Hepatocyte (in vitro differentiated cells): ENCODE data around the gene ZNF638.

ENCODE experiments used
- EZH2 ChIP-seq: fragments of 200-600 bp; sonication (generic); IDR thresholded peaks from 2 replicates; pipeline ENCODE4 v1.6.1; 2016; ENCODE audit warnings: antibody characterized with exemption, mild to moderate bottlenecking, borderline replicate concordance
- EZH2phosphoT487 ChIP-seq: fragments of 200-600 bp; sonication (generic); IDR thresholded peaks from one replicate; pipeline ENCODE4 v1.6.1; 2018; ENCODE audit warnings: antibody characterized with exemption, mild to moderate bottlenecking, low read depth, moderate library complexity; ENCODE audit not compliant: unreplicated experiment, severe bottlenecking
- TF ChIP-seq, protein P1 (sequence below): fragments of 200-600 bp; sonication (generic); IDR thresholded peaks from 2 replicates; pipeline ENCODE4 v1.5.1; 2016; ENCODE audit warnings: antibody characterized with exemption, mild to moderate bottlenecking; ENCODE audit not compliant: poor library complexity

DNA sequence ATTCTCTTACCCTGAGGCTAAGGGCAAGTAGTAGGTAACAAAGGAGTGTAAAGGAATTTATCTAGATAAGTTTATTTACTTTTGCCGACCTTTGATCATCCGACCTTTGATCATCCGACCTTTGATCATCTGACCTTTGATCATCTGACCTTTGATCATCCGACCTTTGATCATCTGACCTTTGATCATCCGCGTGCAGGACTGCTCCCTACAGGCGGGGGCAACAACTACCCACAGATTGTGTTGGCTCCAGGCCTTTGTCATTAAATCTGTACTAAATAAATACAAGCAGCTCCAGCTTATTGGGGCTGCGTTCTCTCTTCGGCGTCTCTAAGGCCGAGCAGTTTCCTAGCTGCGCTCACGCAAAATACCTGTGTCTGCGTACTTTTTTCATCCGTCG lies 56.6 kb downstream of the ZNF638 start:
- TF ChIP-seq, protein P1, sequence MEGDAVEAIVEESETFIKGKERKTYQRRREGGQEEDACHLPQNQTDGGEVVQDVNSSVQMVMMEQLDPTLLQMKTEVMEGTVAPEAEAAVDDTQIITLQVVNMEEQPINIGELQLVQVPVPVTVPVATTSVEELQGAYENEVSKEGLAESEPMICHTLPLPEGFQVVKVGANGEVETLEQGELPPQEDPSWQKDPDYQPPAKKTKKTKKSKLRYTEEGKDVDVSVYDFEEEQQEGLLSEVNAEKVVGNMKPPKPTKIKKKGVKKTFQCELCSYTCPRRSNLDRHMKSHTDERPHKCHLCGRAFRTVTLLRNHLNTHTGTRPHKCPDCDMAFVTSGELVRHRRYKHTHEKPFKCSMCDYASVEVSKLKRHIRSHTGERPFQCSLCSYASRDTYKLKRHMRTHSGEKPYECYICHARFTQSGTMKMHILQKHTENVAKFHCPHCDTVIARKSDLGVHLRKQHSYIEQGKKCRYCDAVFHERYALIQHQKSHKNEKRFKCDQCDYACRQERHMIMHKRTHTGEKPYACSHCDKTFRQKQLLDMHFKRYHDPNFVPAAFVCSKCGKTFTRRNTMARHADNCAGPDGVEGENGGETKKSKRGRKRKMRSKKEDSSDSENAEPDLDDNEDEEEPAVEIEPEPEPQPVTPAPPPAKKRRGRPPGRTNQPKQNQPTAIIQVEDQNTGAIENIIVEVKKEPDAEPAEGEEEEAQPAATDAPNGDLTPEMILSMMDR: no peak
- TF ChIP-seq EZH2phosphoT487: no peak
- TF ChIP-seq EZH2: no peak
